Omental fat pad (tissue), 4 donors: ENCODE measurements around the gene COQ2. TPM values are rescaled to one million over a fixed set of nuclear protein-coding genes. Genes with fewer than 3 reads are reported as not detected.
"Not testable (repeated sequence)": the region's sequence is repeated elsewhere in the genome, so short reads cannot be mapped to it uniquely, and the experiment has no call there.

Experiments
- ATAC-seq: fragments of 150-250 bp; one replicate; pipeline ENCODE4 v1.9.1; 2016; ENCODE audit warnings: mild to moderate bottlenecking, moderate library complexity; ENCODE audit not compliant: low FRiP score
- DNase-seq: peaks from one replicate; pipeline ENCODE4 v3.0.0-alpha.2; 2019; ENCODE audit warnings: low spot score
- total RNA-seq, 4 donors: library from RNA; depleted of rRNA; stranded (reverse); fragments of >200 nt; gene quantifications; one replicate each; pipeline ENCODE4 v1.1.0, GENCODE V29; 2016
- TF ChIP-seq, protein P1 (sequence below), 3 donors: fragments of 450-650 bp; IDR thresholded peaks; one replicate each; pipeline ENCODE4 v1.5.1; 2016 to 2017; ENCODE audit warnings: antibody characterized with exemption in 3 of 3, mild to moderate bottlenecking in 3 of 3, moderate library complexity in 2 of 3

Gene COQ2
- total RNA-seq, 4 donors from 2014 or later: 9.0 to 10.4 (median 9.8) TPM

DNA sequence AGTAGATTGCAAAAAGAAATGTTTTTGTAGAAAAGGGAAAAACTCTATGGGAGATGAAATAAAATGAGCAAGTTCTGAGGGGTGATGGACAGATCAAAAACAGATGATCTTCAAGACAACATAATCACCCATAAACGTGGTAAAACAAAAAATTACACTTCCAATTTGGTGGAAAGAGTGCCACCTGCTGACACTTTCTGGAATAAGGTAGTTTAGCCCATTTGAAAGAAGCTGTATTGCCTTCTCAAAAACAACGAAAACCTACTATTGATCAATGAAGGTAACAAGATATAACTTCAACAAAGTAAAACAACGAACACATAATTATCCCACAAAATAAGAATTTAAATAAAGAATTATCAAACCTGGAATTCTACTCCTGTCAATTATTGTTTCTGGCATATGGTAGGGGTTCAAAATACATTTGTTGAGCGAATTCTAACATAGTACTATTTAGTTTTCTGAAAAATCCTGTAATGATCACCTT lies 2.5 kb downstream of the COQ2 start:
- TF ChIP-seq, protein P1, sequence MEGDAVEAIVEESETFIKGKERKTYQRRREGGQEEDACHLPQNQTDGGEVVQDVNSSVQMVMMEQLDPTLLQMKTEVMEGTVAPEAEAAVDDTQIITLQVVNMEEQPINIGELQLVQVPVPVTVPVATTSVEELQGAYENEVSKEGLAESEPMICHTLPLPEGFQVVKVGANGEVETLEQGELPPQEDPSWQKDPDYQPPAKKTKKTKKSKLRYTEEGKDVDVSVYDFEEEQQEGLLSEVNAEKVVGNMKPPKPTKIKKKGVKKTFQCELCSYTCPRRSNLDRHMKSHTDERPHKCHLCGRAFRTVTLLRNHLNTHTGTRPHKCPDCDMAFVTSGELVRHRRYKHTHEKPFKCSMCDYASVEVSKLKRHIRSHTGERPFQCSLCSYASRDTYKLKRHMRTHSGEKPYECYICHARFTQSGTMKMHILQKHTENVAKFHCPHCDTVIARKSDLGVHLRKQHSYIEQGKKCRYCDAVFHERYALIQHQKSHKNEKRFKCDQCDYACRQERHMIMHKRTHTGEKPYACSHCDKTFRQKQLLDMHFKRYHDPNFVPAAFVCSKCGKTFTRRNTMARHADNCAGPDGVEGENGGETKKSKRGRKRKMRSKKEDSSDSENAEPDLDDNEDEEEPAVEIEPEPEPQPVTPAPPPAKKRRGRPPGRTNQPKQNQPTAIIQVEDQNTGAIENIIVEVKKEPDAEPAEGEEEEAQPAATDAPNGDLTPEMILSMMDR (IDR thresholded peaks at IDR 0.05): no peak

DNA sequence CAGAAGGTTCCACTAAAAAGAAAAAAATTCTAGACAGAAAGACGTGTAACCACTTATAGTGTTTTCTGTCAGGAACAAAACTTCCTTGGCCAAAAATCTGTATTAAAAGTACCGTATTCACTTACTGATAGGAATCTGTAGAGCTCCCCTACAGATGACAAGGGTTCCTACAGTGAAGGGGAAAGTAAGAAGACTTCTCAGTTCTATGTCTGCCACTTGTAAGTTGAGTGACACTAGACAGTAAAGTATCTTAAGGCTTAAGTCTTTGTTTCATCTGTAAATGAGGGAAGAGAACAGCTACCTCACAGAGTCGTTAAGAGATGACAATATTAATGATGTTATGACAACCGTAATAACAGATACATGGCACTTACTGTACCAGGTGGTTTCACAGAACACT lies 3.3 kb downstream of the COQ2 start:
- ATAC-seq (no peak), DNase-seq (no peak)
- TF ChIP-seq, protein P1 (IDR thresholded peaks at IDR 0.05): no peak

More for the DNA sequence above, 2.5 kb downstream of the COQ2 start:
- DNase-seq (no peak), ATAC-seq (no peak)

GRCh38 chr4:83276299-83277040 lies 8.1 kb downstream of the COQ2 start:
- ATAC-seq (no peak), DNase-seq (no peak)
- TF ChIP-seq, protein P1 (IDR thresholded peaks at IDR 0.05): no peak

DNA sequence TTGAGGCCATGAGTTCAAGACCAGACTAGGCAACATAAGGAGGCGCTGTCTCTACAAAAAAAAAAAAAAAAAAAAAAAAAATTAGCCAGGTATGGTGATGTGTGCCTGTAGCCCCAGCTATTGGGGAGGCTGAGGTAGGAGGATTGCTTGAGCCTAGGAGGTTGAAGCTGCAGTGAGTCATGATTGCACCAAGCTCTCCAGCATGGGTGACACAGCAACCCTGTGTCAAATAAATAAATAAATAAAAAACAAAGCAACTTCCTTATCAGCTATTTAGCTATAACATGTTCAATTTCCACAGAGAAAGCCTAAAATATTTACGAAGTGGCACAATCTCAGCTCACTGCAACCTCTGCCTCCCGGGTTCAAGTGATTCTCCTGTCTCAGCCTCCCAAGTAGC lies 10.7 kb downstream of the COQ2 start:
- DNase-seq, ATAC-seq: not testable (repeated sequence)

DNA sequence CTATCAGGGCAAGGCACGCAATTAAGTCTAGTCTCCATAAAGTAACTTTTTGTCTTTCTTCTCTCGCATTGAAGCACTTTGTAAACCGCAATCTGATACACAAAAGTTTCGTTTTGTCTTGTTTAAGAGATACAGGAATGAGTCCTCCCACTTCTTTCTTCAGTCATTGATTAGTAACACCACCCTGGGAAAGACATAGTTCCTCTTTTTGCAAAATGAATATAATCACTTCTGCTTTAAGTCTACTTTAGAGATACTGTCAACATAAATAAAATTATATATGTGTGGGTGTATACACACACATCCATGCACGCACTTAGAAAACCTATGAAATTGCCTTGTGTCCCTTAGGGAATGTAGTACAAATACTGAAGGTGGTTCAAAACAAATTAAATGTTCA lies 11.7 kb downstream of the COQ2 start:
- ATAC-seq: no peak

GRCh38 chr4:83269256-83269655 lies 15.3 kb downstream of the COQ2 start:
- TF ChIP-seq, protein P1 (IDR thresholded peaks at IDR 0.05): no peak
- ATAC-seq (no peak), DNase-seq (no peak)

More for the DNA sequence above, 11.7 kb downstream of the COQ2 start:
- TF ChIP-seq, protein P1 (IDR thresholded peaks at IDR 0.05): no peak
- no peak for DNase-seq

- DNase-seq (no peak), ATAC-seq (no peak)
- TF ChIP-seq, protein P1 (IDR thresholded peaks at IDR 0.05): no peak
These were observed 16.1 kb downstream of the COQ2 start for GRCh38 chr4:83268491-83268890.
